ENCODE results near the gene ELL2.

- no peak for TF ChIP-seq POLR2AphosphoS5 (IDR thresholded peaks at IDR 0.05; ENCODE audit: low read depth, low read length)
- TF ChIP-seq POLR2A (IDR thresholded peaks at IDR 0.05; ENCODE audit: low read depth, low read length), result no peak
Observed at GRCh38 chr5:96008987-96009647, 47.5 kb upstream of the ELL2 start.
